WERI-Rb-1 (cell line): ENCODE results near the gene OGDH.
A peak's percentile ranks its signal among the peaks of the same experiment; 100 is the strongest.
"Not testable (repeated sequence)": the region's sequence is repeated elsewhere in the genome, so short reads cannot be mapped to it uniquely, and the experiment has no call there.

Experiments
- DNase-seq: peaks from one replicate; pipeline ENCODE4 v3.0.0-alpha.2; 2020
- H3K27ac ChIP-seq: fragments of 250-450 bp; sonication (Bioruptor Pico); 2 replicates; pipeline ENCODE4 v1.5.1; 2020; ENCODE audit warnings: mild to moderate bottlenecking, moderate library complexity
- H3K27me3 ChIP-seq: fragments of 250-450 bp; sonication (Bioruptor Pico); 2 replicates; pipeline ENCODE4 v1.5.1; 2021; ENCODE audit warnings: mild to moderate bottlenecking, low read depth, moderate library complexity; ENCODE audit not compliant: insufficient read depth, severe bottlenecking
- H3K36me3 ChIP-seq: fragments of 250-450 bp; sonication (Bioruptor Pico); 2 replicates; pipeline ENCODE4 v1.5.1; 2020; ENCODE audit warnings: mild to moderate bottlenecking, moderate library complexity
- H3K4me3 ChIP-seq: 2 replicates; pipeline ENCODE4 v1.5.1; 2011; ENCODE audit warnings: low read depth, mild to moderate bottlenecking, control low read depth, low read length
- H3K9me3 ChIP-seq: fragments of 250-450 bp; sonication (Bioruptor Pico); 2 replicates; pipeline ENCODE4 v1.5.1; 2021; ENCODE audit warnings: mild to moderate bottlenecking, moderate library complexity; ENCODE audit not compliant: severe bottlenecking
- CTCF ChIP-seq: IDR thresholded peaks from 2 replicates; pipeline ENCODE4 v1.5.1; 2011; ENCODE audit warnings: low read depth, mild to moderate bottlenecking, control low read depth, inconsistent platforms, low read length

Gene OGDH

GRCh38 chr7:44606341-44607140 lies at the start of gene OGDH:
OGDH (plus strand) TSS chr7:44606627; CDS start chr7:44624344, 17,717 bp downstream.
- Histone ChIP-seq H3K27ac (peak within 1 kb of the TSS; percentile 87), H3K27me3 (no peaks in the 10 kb centered on the region), H3K9me3 (no peaks in the 10 kb centered on the region), H3K4me3 (peak within 1 kb of the TSS; percentile 68), H3K36me3 (peaks cover 11% of the 10 kb centered on the region)
- DNase-seq = peak; percentile 98
- no peak for TF ChIP-seq CTCF

- Histone ChIP-seq H3K9me3 (no peaks in the 10 kb centered on the region), H3K27ac (no peak overlapping the region), H3K4me3 (no peak overlapping the region), H3K27me3 (no peaks in the 10 kb centered on the region), H3K36me3 (no peaks in the 10 kb centered on the region)
- DNase-seq = no peak
- TF ChIP-seq CTCF = no peak
Observed at GRCh38 chr7:44557485-44557884, 48.9 kb upstream of the OGDH start.

GRCh38 chr7:44559485-44559884 lies 46.9 kb upstream of the OGDH start:
- DNase-seq = no peak
- H3K27ac ChIP-seq = no peak overlapping the region
- no peaks in the 10 kb centered on the region for H3K9me3 ChIP-seq
- no peak overlapping the region for H3K4me3 ChIP-seq
- TF ChIP-seq CTCF = no peak
- H3K36me3 ChIP-seq = peaks cover 15% of the 10 kb centered on the region
- H3K27me3 ChIP-seq = no peaks in the 10 kb centered on the region

GRCh38 chr7:44561481-44561880 lies 44.9 kb upstream of the OGDH start:
- TF ChIP-seq CTCF = no peak
- DNase-seq = no peak
- H3K27me3 ChIP-seq = no peaks in the 10 kb centered on the region
- no peak overlapping the region for H3K4me3 ChIP-seq
- no peak overlapping the region for H3K27ac ChIP-seq
- no peaks in the 10 kb centered on the region for H3K9me3 ChIP-seq
- peaks cover 32% of the 10 kb centered on the region for H3K36me3 ChIP-seq

GRCh38 chr7:44561962-44562621 lies 44.3 kb upstream of the OGDH start:
- Histone ChIP-seq H3K27ac (no peak overlapping the region), H3K4me3 (no peak overlapping the region), H3K9me3 (no peaks in the 10 kb centered on the region), H3K36me3 (peaks cover 38% of the 10 kb centered on the region), H3K27me3 (no peaks in the 10 kb centered on the region)
- no peak for TF ChIP-seq CTCF
- no peak for DNase-seq

GRCh38 chr7:44562622-44562962 lies 43.8 kb upstream of the OGDH start:
- H3K27me3 ChIP-seq, H3K9me3 ChIP-seq, H3K4me3 ChIP-seq, DNase-seq, H3K27ac ChIP-seq: not testable (repeated sequence)
- peaks cover 43% of the 10 kb centered on the region for H3K36me3 ChIP-seq
